Liver (tissue), 9 donors: ENCODE results near the gene LCE4A. TPM values are rescaled to one million over a fixed set of nuclear protein-coding genes. Genes with fewer than 3 reads are reported as not detected.

Experiments
- DNase-seq: peaks from one replicate; pipeline ENCODE4 v3.0.0-alpha.2; 2017; ENCODE audit warnings: low spot score
- H3K27ac ChIP-seq, 2 donors: one replicate each; pipeline ENCODE4 v1.7.0; 2013; ENCODE audit warnings: inconsistent platforms in 2 of 2, low read length in 2 of 2, control low read depth in 1 of 2, low read depth in 1 of 2, mild to moderate bottlenecking in 1 of 2
- H3K27me3 ChIP-seq, 4 donors: one replicate each; pipeline versions ENCODE4 v1.6.1 to v1.7.0; 2013; ENCODE audit warnings: low read length in 3 of 4, inconsistent platforms in 1 of 4, mild to moderate bottlenecking in 1 of 4, moderate library complexity in 1 of 4; ENCODE audit not compliant: control insufficient read depth in 4 of 4, insufficient read depth in 4 of 4
- H3K36me3 ChIP-seq, 4 donors: one replicate each; pipeline versions ENCODE4 v1.6.1 to v1.7.0; 2013; ENCODE audit warnings: low read length in 3 of 4, mild to moderate bottlenecking in 3 of 4, low read depth in 1 of 4, moderate library complexity in 1 of 4; ENCODE audit not compliant: control insufficient read depth in 4 of 4, insufficient read depth in 3 of 4
- H3K4me1 ChIP-seq, 4 donors: one replicate each; pipeline versions ENCODE4 v1.6.1 to v1.7.0; 2013; ENCODE audit warnings: low read length in 3 of 4, mild to moderate bottlenecking in 3 of 4, moderate library complexity in 1 of 4; ENCODE audit not compliant: control insufficient read depth in 4 of 4, insufficient read depth in 4 of 4
- H3K4me3 ChIP-seq, 3 donors: one replicate each; pipeline versions ENCODE4 v1.6.1 to v1.7.0; 2013; ENCODE audit warnings: low read length in 3 of 3, control low read depth in 1 of 3, low read depth in 1 of 3, mild to moderate bottlenecking in 1 of 3
- H3K9ac ChIP-seq, 2 donors: one replicate each; pipeline ENCODE4 v1.7.0; 2013; ENCODE audit warnings: low read length in 2 of 2, mild to moderate bottlenecking in 2 of 2, moderate library complexity in 2 of 2, control low read depth in 1 of 2, low read depth in 1 of 2
- H3K9me3 ChIP-seq, 4 donors: one replicate each; pipeline versions ENCODE4 v1.6.1 to v1.7.0; 2013; ENCODE audit warnings: low read length in 3 of 4; ENCODE audit not compliant: control insufficient read depth in 4 of 4
- CTCF ChIP-seq: fragments of 150-350 bp; IDR thresholded peaks from 2 replicates; pipeline ENCODE4 v1.5.1; 2017; ENCODE audit warnings: improper control_type of control experiment, low read depth, low read length; ENCODE audit not compliant: missing input control
- EGR1 ChIP-seq, 2 donors: IDR thresholded peaks; 2 replicates each; pipeline ENCODE4 v1.6.1; 2016 to 2018; ENCODE audit warnings: antibody characterized with exemption in 2 of 2, low read depth in 2 of 2
- FOXA2 ChIP-seq: IDR thresholded peaks from 2 replicates; pipeline ENCODE4 v1.6.1; 2016; ENCODE audit warnings: antibody characterized with exemption
- GABPA ChIP-seq, 2 donors: IDR thresholded peaks in 1 of 2; conservative IDR thresholded peaks in 1 of 2; 2 replicates each; pipeline ENCODE4 v1.6.1; 2016; ENCODE audit warnings: antibody characterized with exemption in 2 of 2, mild to moderate bottlenecking in 1 of 2, moderate library complexity in 1 of 2
- HNF4A ChIP-seq, 2 donors: conservative IDR thresholded peaks; 2 replicates each; pipeline ENCODE4 v1.6.1; 2016; ENCODE audit warnings: antibody characterized with exemption in 2 of 2, mild to moderate bottlenecking in 2 of 2
- HNF4G ChIP-seq: IDR thresholded peaks from 2 replicates; pipeline ENCODE4 v1.6.1; 2016; ENCODE audit warnings: antibody characterized with exemption
- JUND ChIP-seq, 2 donors: IDR thresholded peaks; 2 replicates each; pipeline ENCODE4 v1.6.1; 2016; ENCODE audit warnings: antibody characterized with exemption in 2 of 2
- NR2F2 ChIP-seq: IDR thresholded peaks from 2 replicates; pipeline ENCODE4 v1.6.1; 2016; ENCODE audit warnings: antibody characterized with exemption
- REST ChIP-seq: IDR thresholded peaks from 2 replicates; pipeline ENCODE4 v1.6.1; 2016; ENCODE audit warnings: antibody characterized with exemption, mild to moderate bottlenecking
- RXRA ChIP-seq, 2 donors: IDR thresholded peaks; 2 replicates each; pipeline ENCODE4 v1.6.1; 2017 to 2018; ENCODE audit warnings: antibody characterized with exemption in 2 of 2, mild to moderate bottlenecking in 1 of 2
- SP1 ChIP-seq: IDR thresholded peaks from 2 replicates; pipeline ENCODE4 v1.6.1; 2018; ENCODE audit warnings: antibody characterized with exemption, mild to moderate bottlenecking
- TAF1 ChIP-seq: conservative IDR thresholded peaks from 2 replicates; pipeline ENCODE4 v1.6.1; 2016; ENCODE audit warnings: antibody characterized with exemption, mild to moderate bottlenecking
- YY1 ChIP-seq: IDR thresholded peaks from 2 replicates; pipeline ENCODE4 v1.6.1; 2016; ENCODE audit warnings: antibody characterized with exemption, mild to moderate bottlenecking
- ZBTB33 ChIP-seq: IDR thresholded peaks from 2 replicates; pipeline ENCODE4 v1.6.1; 2016; ENCODE audit warnings: antibody characterized with exemption
- WGBS: extraction: QIAGEN DNeasy Blood & Tissue Kit; methylation state at CpG from one replicate; pipeline ENCODE4 v1.1.7; 2013; 5-methylcytosine and 5-hydroxymethylcytosine counted together
- polyA plus RNA-seq, 2 donors: library from polyadenylated mRNA; stranded (reverse) in 1 of 2; unstranded in 1 of 2; fragments of 200-250 nt in 1 of 2; fragments of >200 nt in 1 of 2; fragmentation: Nextera tagmentation in 1 of 2; extraction: Ambion mirVana in 1 of 2; gene quantifications; one replicate each; pipeline versions ENCODE4 v1.2.1 to v1.2.3, GENCODE V29; 2013 to 2015
- total RNA-seq, 2 donors: library from RNA; depleted of rRNA; stranded (reverse); fragments of >200 nt; gene quantifications; one replicate each; pipeline ENCODE4 v1.2.3, GENCODE V29; 2014
- donor health status: healthy.
- donor health status: healthy.
- donor health status: healthy.
- donor health status: healthy.
- donor health status: healthy.

Gene LCE4A
- total RNA-seq (not detected), polyA plus RNA-seq (not detected)

- no peak for DNase-seq
- Histone ChIP-seq H3K9me3 (peaks cover 0 to 4% (median 0%) of the 10 kb centered on the region in 4 donors), H3K36me3 (no peaks in the 10 kb centered on the region), H3K27ac (no peak within 1 kb of the TSS), H3K9ac (no peak within 1 kb of the TSS), H3K4me1 (no peaks in the 10 kb centered on the region), H3K27me3 (peaks cover 0 to 3% (median 0%) of the 10 kb centered on the region in 4 donors), H3K4me3 (no peak within 1 kb of the TSS)
- 89% methylated on average over 2 of the region's 2 CpGs for WGBS
- TF ChIP-seq NR2F2 (no peak), ZBTB33 (no peak), SP1 (no peak), TAF1 (no peak), GABPA (IDR thresholded peaks at IDR 0.05 in 1 of 2, conservative IDR thresholded peaks at IDR 0.05 in 1 of 2) (no peak), CTCF (no peak), JUND (IDR thresholded peaks at IDR 0.05) (no peak), HNF4A (conservative IDR thresholded peaks at IDR 0.05) (no peak), EGR1 (IDR thresholded peaks at IDR 0.05; ENCODE audit: low read depth in 2 of 2) (no peak), REST (no peak), HNF4G (no peak)
Measured at GRCh38 chr1:152707860-152708259, at the start of gene LCE4A. Gene LCE4A, plus strand, starts transcription at chr1:152708160. Its CDS starts 916 bp downstream, at chr1:152709076.

- H3K4me1 ChIP-seq = peaks cover 0 to 14% (median 5%) of the 10 kb centered on the region in 4 donors
- H3K27ac ChIP-seq = no peak overlapping the region
- no peaks in the 10 kb centered on the region for H3K27me3 ChIP-seq
- 60% methylated on average over 3 of the region's 3 CpGs for WGBS
- no peak for DNase-seq
- TF ChIP-seq GABPA (IDR thresholded peaks at IDR 0.05 in 1 of 2, conservative IDR thresholded peaks at IDR 0.05 in 1 of 2) (peak in 1 of 2 donors; percentile 19), NR2F2 (no peak), HNF4A (conservative IDR thresholded peaks at IDR 0.05) (peak; percentile 87 to 98), RXRA (IDR thresholded peaks at IDR 0.05) (peak; percentile 39 to 87), REST (no peak), FOXA2 (peak; percentile 34), HNF4G (peak; percentile 55), YY1 (peak; percentile 20)
- no peak overlapping the region for H3K4me3 ChIP-seq
- H3K36me3 ChIP-seq = no peaks in the 10 kb centered on the region
- H3K9me3 ChIP-seq = no peaks in the 10 kb centered on the region
- H3K9ac ChIP-seq = no peak overlapping the region
Measured at GRCh38 chr1:152658649-152659048, 49.3 kb upstream of the LCE4A start.
